ENCODE measurements around the gene GGNBP2.
A peak's percentile ranks its signal among the peaks of the same experiment; 100 is the strongest.

Gene GGNBP2

GRCh38 chr17:36533935-36534839 lies 10.5 kb upstream of the GGNBP2 start:
- Histone ChIP-seq H3K14ac (ENCODE audit: low read length) (peak overlapping the region; percentile 55), H4K12ac (ENCODE audit: low read depth, low read length) (peak overlapping the region; percentile 31), H2AFZ (ENCODE audit: insufficient read depth, low read length, poor library complexity) (peak overlapping the region; percentile 57), H3K79me2 (ENCODE audit: control insufficient read depth, insufficient read depth, low read length, poor library complexity) (peaks cover 12% of the 10 kb centered on the region), H3K4me3 (ENCODE audit: low read depth, low read length) (peak overlapping the region; percentile 94), H4K91ac (ENCODE audit: low read depth, low read length) (peak overlapping the region; percentile 80), H3K9ac (ENCODE audit: low read length) (peak overlapping the region; percentile 93), H3K18ac (ENCODE audit: low read length) (peak overlapping the region; percentile 52), H2BK5ac (ENCODE audit: low read depth, low read length, poor library complexity) (peak overlapping the region; percentile 28), H3K79me1 (ENCODE audit: low read length) (peaks cover 19% of the 10 kb centered on the region), H3K4ac (ENCODE audit: low read depth, low read length) (peak overlapping the region; percentile 37), H2BK12ac (ENCODE audit: low read length) (no peak overlapping the region), H2BK120ac (ENCODE audit: insufficient read depth, low read length, poor library complexity) (peak overlapping the region; percentile 79), H3K4me2 (ENCODE audit: low read length) (peak overlapping the region; percentile 78), H4K8ac (ENCODE audit: low read depth, low read length) (peak overlapping the region; percentile 70), H3K27me3 (ENCODE audit: insufficient read depth, low read length) (no peaks in the 10 kb centered on the region), H3K4me1 (ENCODE audit: control insufficient read depth in 1 of 2, insufficient read depth in 2 of 2, low read length in 2 of 2) (peaks cover 0 to 8% of the 10 kb centered on the region in 2 experiments), H2AK5ac (ENCODE audit: low read length) (peak overlapping the region; percentile 92), H3K9me3 (ENCODE audit: insufficient read depth, low read depth, low read length) (no peaks in the 10 kb centered on the region), H3K27ac (ENCODE audit: low read depth, low read length) (peak overlapping the region; percentile 89), H3K23ac (ENCODE audit: low read length) (no peak overlapping the region), H3K36me3 (ENCODE audit: control insufficient read depth in 1 of 2, insufficient read depth in 2 of 2, low read length in 2 of 2) (peaks cover 15 to 28% of the 10 kb centered on the region in 2 experiments)
- peak; percentile 59 to 74 for DNase-seq
- whole genome bisulfite sequencing (ENCODE audit: extremely low coverage, insufficient coverage, insufficient read length) = no CpG with 5 or more reads among the region's 48 CpGs

- WGBS (ENCODE audit: extremely low coverage, insufficient coverage, insufficient read length) = no CpG with 5 or more reads among the region's 83 CpGs
Measured at GRCh38 chr17:36534840-36535668, 9.7 kb upstream of the GGNBP2 start, which contains the start of the genes MYO19 and PIGW. MYO19 (minus strand) TSS chr17:36534868; CDS start chr17:36532538, 2,330 bp downstream. PIGW (plus strand) TSS chr17:36534987; CDS start chr17:36537102, 2,115 bp downstream.

GRCh38 chr17:36535669-36536081 lies 9.0 kb upstream of the GGNBP2 start:
- Histone ChIP-seq H3K18ac (ENCODE audit: low read length) (no peak overlapping the region), H3K9ac (ENCODE audit: low read length) (peak overlapping the region; percentile 53), H3K79me2 (ENCODE audit: control insufficient read depth, insufficient read depth, low read length, poor library complexity) (peaks cover 12% of the 10 kb centered on the region), H4K8ac (ENCODE audit: low read depth, low read length) (peak overlapping the region; percentile 95), H2AFZ (ENCODE audit: insufficient read depth, low read length, poor library complexity) (no peak overlapping the region), H3K23ac (ENCODE audit: low read length) (no peak overlapping the region), H3K4me2 (ENCODE audit: low read length) (peak overlapping the region; percentile 78), H4K91ac (ENCODE audit: low read depth, low read length) (peak overlapping the region; percentile 25), H3K27me3 (ENCODE audit: insufficient read depth, low read length) (no peaks in the 10 kb centered on the region), H3K36me3 (ENCODE audit: control insufficient read depth in 1 of 2, insufficient read depth in 2 of 2, low read length in 2 of 2) (peaks cover 14 to 25% of the 10 kb centered on the region in 2 experiments), H3K4ac (ENCODE audit: low read depth, low read length) (no peak overlapping the region), H3K4me1 (ENCODE audit: control insufficient read depth in 1 of 2, insufficient read depth in 2 of 2, low read length in 2 of 2) (peaks cover 0 to 8% of the 10 kb centered on the region in 2 experiments), H3K4me3 (ENCODE audit: low read depth, low read length) (peak overlapping the region; percentile 94), H3K27ac (ENCODE audit: low read depth, low read length) (peak overlapping the region; percentile 69), H3K9me3 (ENCODE audit: insufficient read depth, low read depth, low read length) (no peaks in the 10 kb centered on the region), H2BK5ac (ENCODE audit: low read depth, low read length, poor library complexity) (peak overlapping the region; percentile 49), H2BK12ac (ENCODE audit: low read length) (no peak overlapping the region), H3K79me1 (ENCODE audit: low read length) (peaks cover 19% of the 10 kb centered on the region), H3K14ac (ENCODE audit: low read length) (no peak overlapping the region), H4K12ac (ENCODE audit: low read depth, low read length) (peak overlapping the region; percentile 45), H2AK5ac (ENCODE audit: low read length) (no peak overlapping the region), H2BK120ac (ENCODE audit: insufficient read depth, low read length, poor library complexity) (no peak overlapping the region)
- DNase-seq = no peak
- no CpG with 5 or more reads among the region's 15 CpGs for WGBS (ENCODE audit: extremely low coverage, insufficient coverage, insufficient read length)

More at GRCh38 chr17:36534840-36535668, 9.7 kb upstream of the GGNBP2 start, which contains the start of the genes MYO19 and PIGW:
- Histone ChIP-seq H4K8ac (ENCODE audit: low read depth, low read length) (peak within 1 kb of the TSS; percentile 95), H3K27me3 (ENCODE audit: insufficient read depth, low read length) (no peaks in the 10 kb centered on the region), H3K14ac (ENCODE audit: low read length) (peak within 1 kb of the TSS; percentile 98), H4K12ac (ENCODE audit: low read depth, low read length) (peak within 1 kb of the TSS; percentile 84), H2BK12ac (ENCODE audit: low read length) (peak within 1 kb of the TSS; percentile 18), H3K36me3 (ENCODE audit: control insufficient read depth in 1 of 2, insufficient read depth in 2 of 2, low read length in 2 of 2) (peaks cover 14 to 25% of the 10 kb centered on the region in 2 experiments), H3K9ac (ENCODE audit: low read length) (peak within 1 kb of the TSS; percentile 93), H3K27ac (ENCODE audit: low read depth, low read length) (peak within 1 kb of the TSS; percentile 89), H2BK5ac (ENCODE audit: low read depth, low read length, poor library complexity) (peak within 1 kb of the TSS; percentile 68), H3K18ac (ENCODE audit: low read length) (peak within 1 kb of the TSS; percentile 77), H3K4me1 (ENCODE audit: control insufficient read depth in 1 of 2, insufficient read depth in 2 of 2, low read length in 2 of 2) (peaks cover 0 to 8% of the 10 kb centered on the region in 2 experiments), H3K79me2 (ENCODE audit: control insufficient read depth, insufficient read depth, low read length, poor library complexity) (peaks cover 12% of the 10 kb centered on the region), H3K79me1 (ENCODE audit: low read length) (peaks cover 19% of the 10 kb centered on the region), H2BK120ac (ENCODE audit: insufficient read depth, low read length, poor library complexity) (peak within 1 kb of the TSS; percentile 89), H3K9me3 (ENCODE audit: insufficient read depth, low read depth, low read length) (no peaks in the 10 kb centered on the region), H3K23ac (ENCODE audit: low read length) (no peak within 1 kb of the TSS), H2AK5ac (ENCODE audit: low read length) (peak within 1 kb of the TSS; percentile 92), H2AFZ (ENCODE audit: insufficient read depth, low read length, poor library complexity) (peak within 1 kb of the TSS; percentile 89), H3K4me3 (ENCODE audit: low read depth, low read length) (peak within 1 kb of the TSS; percentile 94), H4K91ac (ENCODE audit: low read depth, low read length) (peak within 1 kb of the TSS; percentile 95), H3K4me2 (ENCODE audit: low read length) (peak within 1 kb of the TSS; percentile 78), H3K4ac (ENCODE audit: low read depth, low read length) (peak within 1 kb of the TSS; percentile 74)
- DNase-seq = peak; percentile 92 to 93

- H4K8ac ChIP-seq (ENCODE audit: low read depth, low read length) = no peak overlapping the region
- no peak overlapping the region for H2AFZ ChIP-seq (ENCODE audit: insufficient read depth, low read length, poor library complexity)
- no peak overlapping the region for H3K4me2 ChIP-seq (ENCODE audit: low read length)
- no peak overlapping the region for H3K27ac ChIP-seq (ENCODE audit: low read depth, low read length)
- H3K79me2 ChIP-seq (ENCODE audit: control insufficient read depth, insufficient read depth, low read length, poor library complexity) = peaks cover 12% of the 10 kb centered on the region
- no peak overlapping the region for H4K91ac ChIP-seq (ENCODE audit: low read depth, low read length)
- WGBS (ENCODE audit: extremely low coverage, insufficient coverage, insufficient read length) = no CpG with 5 or more reads among the region's 3 CpGs
- H3K4ac ChIP-seq (ENCODE audit: low read depth, low read length) = no peak overlapping the region
- H3K14ac ChIP-seq (ENCODE audit: low read length) = no peak overlapping the region
- H3K9ac ChIP-seq (ENCODE audit: low read length) = no peak overlapping the region
- H3K9me3 ChIP-seq (ENCODE audit: insufficient read depth, low read depth, low read length) = no peaks in the 10 kb centered on the region
- H4K12ac ChIP-seq (ENCODE audit: low read depth, low read length) = no peak overlapping the region
- peaks cover 0 to 1% of the 10 kb centered on the region in 2 experiments for H3K36me3 ChIP-seq (ENCODE audit: control insufficient read depth in 1 of 2, insufficient read depth in 2 of 2, low read length in 2 of 2)
- H3K79me1 ChIP-seq (ENCODE audit: low read length) = peaks cover 15% of the 10 kb centered on the region
- H3K18ac ChIP-seq (ENCODE audit: low read length) = no peak overlapping the region
- H3K4me1 ChIP-seq (ENCODE audit: control insufficient read depth in 1 of 2, insufficient read depth in 2 of 2, low read length in 2 of 2) = peaks cover 2 to 3% of the 10 kb centered on the region in 2 experiments
- H3K27me3 ChIP-seq (ENCODE audit: insufficient read depth, low read length) = no peaks in the 10 kb centered on the region
- no peak overlapping the region for H2BK5ac ChIP-seq (ENCODE audit: low read depth, low read length, poor library complexity)
- no peak overlapping the region for H3K4me3 ChIP-seq (ENCODE audit: low read depth, low read length)
- H2AK5ac ChIP-seq (ENCODE audit: low read length) = no peak overlapping the region
- no peak overlapping the region for H2BK120ac ChIP-seq (ENCODE audit: insufficient read depth, low read length, poor library complexity)
- no peak overlapping the region for H3K23ac ChIP-seq (ENCODE audit: low read length)
- H2BK12ac ChIP-seq (ENCODE audit: low read length) = no peak overlapping the region
- no peak for DNase-seq
Measured at GRCh38 chr17:36540696-36541095, 4.0 kb upstream of the GGNBP2 start.
